Measurements from ENCODE around the gene MEGF11. TPM values are rescaled to one million over a fixed set of nuclear protein-coding genes. Genes with fewer than 3 reads are reported as not detected.
A peak's percentile ranks its signal among the peaks of the same experiment; 100 is the strongest.

Gene MEGF11
- total RNA-seq, 1 donor from 2014 or later: 0.77 TPM

DNA sequence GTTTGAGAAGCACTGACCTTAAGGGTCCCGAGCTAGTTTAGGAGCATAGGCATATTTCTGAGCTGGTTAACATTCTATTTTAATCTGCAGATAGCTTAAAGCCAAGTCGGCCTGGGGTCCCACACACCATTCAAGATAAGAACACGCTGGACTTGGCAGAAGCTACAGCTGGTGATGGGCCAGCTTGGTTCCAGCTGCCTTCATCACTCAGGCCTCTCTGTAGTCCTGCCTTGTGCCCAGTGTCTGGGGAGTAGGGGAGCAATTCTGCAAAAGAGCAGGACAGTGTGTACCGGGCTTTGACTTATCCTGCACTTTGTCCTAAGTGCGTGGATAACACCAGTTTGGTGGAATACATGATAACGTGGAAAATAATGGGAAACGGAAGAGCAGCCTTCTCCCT lies 164.5 kb downstream of the MEGF11 start:
- Mint-ChIP-seq H3K4me3 (ENCODE audit: unreplicated experiment) (no peak overlapping the region), H3K27ac (ENCODE audit: unreplicated experiment) (no peak overlapping the region), H3K36me3 (ENCODE audit: low read depth, unreplicated experiment) (no peaks in the 10 kb centered on the region), H3K4me1 (ENCODE audit: unreplicated experiment) (no peaks in the 10 kb centered on the region), H3K27me3 (ENCODE audit: unreplicated experiment) (peaks cover 1% of the 10 kb centered on the region), H3K9me3 (ENCODE audit: unreplicated experiment) (no peaks in the 10 kb centered on the region)
- TF ChIP-seq, protein P1, sequence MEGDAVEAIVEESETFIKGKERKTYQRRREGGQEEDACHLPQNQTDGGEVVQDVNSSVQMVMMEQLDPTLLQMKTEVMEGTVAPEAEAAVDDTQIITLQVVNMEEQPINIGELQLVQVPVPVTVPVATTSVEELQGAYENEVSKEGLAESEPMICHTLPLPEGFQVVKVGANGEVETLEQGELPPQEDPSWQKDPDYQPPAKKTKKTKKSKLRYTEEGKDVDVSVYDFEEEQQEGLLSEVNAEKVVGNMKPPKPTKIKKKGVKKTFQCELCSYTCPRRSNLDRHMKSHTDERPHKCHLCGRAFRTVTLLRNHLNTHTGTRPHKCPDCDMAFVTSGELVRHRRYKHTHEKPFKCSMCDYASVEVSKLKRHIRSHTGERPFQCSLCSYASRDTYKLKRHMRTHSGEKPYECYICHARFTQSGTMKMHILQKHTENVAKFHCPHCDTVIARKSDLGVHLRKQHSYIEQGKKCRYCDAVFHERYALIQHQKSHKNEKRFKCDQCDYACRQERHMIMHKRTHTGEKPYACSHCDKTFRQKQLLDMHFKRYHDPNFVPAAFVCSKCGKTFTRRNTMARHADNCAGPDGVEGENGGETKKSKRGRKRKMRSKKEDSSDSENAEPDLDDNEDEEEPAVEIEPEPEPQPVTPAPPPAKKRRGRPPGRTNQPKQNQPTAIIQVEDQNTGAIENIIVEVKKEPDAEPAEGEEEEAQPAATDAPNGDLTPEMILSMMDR (IDR thresholded peaks at IDR 0.05; ENCODE audit: unreplicated experiment): no peak
- DNase-seq (ENCODE audit: low spot score): no peak

DNA sequence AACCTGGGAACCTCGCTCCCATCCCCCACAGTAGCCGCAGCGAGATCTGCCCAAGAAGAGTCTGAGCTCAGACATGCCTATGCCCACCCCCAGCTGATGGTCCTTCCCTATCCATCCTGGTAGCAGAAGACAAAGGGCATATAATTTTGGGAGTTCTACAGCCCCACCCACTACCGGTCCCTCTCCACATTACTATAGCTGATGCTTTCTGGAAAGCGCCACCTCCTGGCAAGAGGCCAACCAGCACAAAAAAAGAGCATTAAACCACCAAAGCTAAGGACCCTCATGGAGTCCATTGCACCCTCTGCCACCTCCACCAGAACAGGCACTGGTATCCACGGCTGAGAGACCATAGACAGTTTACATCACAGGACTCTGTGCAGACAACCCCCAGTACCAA lies 168.4 kb downstream of the MEGF11 start:
- H3K36me3 Mint-ChIP-seq (ENCODE audit: low read depth, unreplicated experiment): no peaks in the 10 kb centered on the region
- no peak overlapping the region for H3K4me3 Mint-ChIP-seq (ENCODE audit: unreplicated experiment)
- no peaks in the 10 kb centered on the region for H3K9me3 Mint-ChIP-seq (ENCODE audit: unreplicated experiment)
- DNase-seq (ENCODE audit: low spot score): peak; percentile 46
- TF ChIP-seq, protein P1 (IDR thresholded peaks at IDR 0.05; ENCODE audit: unreplicated experiment): peak; percentile 45
- H3K27me3 Mint-ChIP-seq (ENCODE audit: unreplicated experiment): peaks cover 4% of the 10 kb centered on the region
- H3K27ac Mint-ChIP-seq (ENCODE audit: unreplicated experiment): no peak overlapping the region
- H3K4me1 Mint-ChIP-seq (ENCODE audit: unreplicated experiment): no peaks in the 10 kb centered on the region

DNA sequence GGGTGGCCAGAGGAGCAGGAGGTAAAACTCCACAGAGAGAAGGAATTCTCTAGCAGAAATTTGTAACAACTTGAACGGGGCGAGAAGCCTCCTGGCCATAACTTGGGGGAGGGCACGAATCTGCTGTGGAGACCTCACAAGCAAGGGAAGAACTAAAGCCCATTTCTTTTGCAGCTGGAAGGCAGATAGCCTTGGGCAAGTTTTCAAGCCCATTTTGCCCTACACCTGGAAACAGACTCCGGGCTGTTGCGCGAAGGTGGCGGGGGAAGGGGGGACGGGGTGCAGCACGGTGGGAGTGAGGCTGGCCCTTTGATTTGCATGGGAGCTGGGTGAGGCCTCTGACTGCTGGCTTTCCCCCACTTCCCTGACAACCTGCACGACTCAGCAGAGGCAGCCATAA lies 168.8 kb downstream of the MEGF11 start:
- no peaks in the 10 kb centered on the region for H3K36me3 Mint-ChIP-seq (ENCODE audit: low read depth, unreplicated experiment)

DNA sequence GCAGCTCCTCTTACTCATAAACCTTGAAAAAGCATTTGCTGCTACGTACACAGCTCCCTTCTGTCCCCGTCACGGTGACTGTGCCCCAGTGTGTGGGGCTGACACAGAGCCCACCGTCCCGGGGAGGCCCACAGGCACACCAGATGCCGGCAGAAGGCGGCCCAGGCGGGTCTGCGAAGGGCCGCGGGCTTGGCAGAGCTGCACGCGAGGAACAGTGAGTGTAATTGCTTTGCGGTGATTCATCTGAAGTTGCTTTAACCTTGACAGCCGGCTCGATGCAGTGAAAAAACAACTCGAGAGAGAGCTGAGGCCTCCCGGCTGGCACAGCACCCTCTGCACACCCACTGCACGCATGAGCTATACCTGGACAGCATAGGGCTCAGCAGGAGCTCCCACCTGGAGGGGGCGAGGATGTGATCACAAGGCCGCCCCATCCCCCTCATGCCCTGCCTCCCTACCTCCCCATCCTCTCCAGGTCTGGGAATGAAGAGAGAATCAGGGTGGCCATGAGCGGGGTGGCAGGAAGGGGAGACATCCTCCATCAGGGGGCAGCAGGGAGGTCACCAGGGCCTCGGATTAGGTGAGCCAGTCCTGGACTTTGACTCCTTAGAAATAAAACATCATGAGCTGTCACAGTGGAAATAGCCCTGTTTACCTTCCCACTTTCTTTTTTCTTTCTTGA lies 172.7 kb downstream of the MEGF11 start:
- TF ChIP-seq, protein P1 (IDR thresholded peaks at IDR 0.05; ENCODE audit: unreplicated experiment): no peak
- no peaks in the 10 kb centered on the region for H3K9me3 Mint-ChIP-seq (ENCODE audit: unreplicated experiment)
- H3K27me3 Mint-ChIP-seq (ENCODE audit: unreplicated experiment): peaks cover 7% of the 10 kb centered on the region
- no peak overlapping the region for H3K27ac Mint-ChIP-seq (ENCODE audit: unreplicated experiment)
- DNase-seq (ENCODE audit: low spot score): peak; percentile 36
- no peaks in the 10 kb centered on the region for H3K36me3 Mint-ChIP-seq (ENCODE audit: low read depth, unreplicated experiment)
- H3K4me3 Mint-ChIP-seq (ENCODE audit: unreplicated experiment): no peak overlapping the region
- no peaks in the 10 kb centered on the region for H3K4me1 Mint-ChIP-seq (ENCODE audit: unreplicated experiment)

More for the DNA sequence above, 168.8 kb downstream of the MEGF11 start:
- peaks cover 4% of the 10 kb centered on the region for H3K27me3 Mint-ChIP-seq (ENCODE audit: unreplicated experiment)
- no peak overlapping the region for H3K27ac Mint-ChIP-seq (ENCODE audit: unreplicated experiment)
- H3K4me3 Mint-ChIP-seq (ENCODE audit: unreplicated experiment): no peak overlapping the region
- H3K9me3 Mint-ChIP-seq (ENCODE audit: unreplicated experiment): no peaks in the 10 kb centered on the region
- TF ChIP-seq, protein P1 (IDR thresholded peaks at IDR 0.05; ENCODE audit: unreplicated experiment): no peak
- DNase-seq (ENCODE audit: low spot score): no peak
- no peaks in the 10 kb centered on the region for H3K4me1 Mint-ChIP-seq (ENCODE audit: unreplicated experiment)

DNA sequence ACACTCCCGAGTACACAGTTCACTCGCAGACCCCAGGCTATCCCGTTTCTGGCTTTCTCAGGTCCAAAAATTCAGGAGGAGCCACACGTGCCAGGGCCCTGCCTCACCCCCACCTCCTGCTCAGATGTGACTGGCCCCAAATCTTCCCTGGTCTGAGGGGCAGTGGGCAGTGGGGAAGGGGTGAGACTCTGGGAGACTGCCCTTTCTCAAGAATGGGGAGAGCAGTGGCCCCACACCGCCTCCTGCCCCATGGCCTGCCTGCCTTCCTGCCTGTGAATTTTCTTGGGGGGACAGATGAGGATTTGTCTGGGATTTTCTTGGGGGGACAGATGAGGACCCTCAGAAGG lies 174.6 kb downstream of the MEGF11 start:
- Mint-ChIP-seq H3K27me3 (ENCODE audit: unreplicated experiment) (peaks cover 8% of the 10 kb centered on the region), H3K9me3 (ENCODE audit: unreplicated experiment) (no peaks in the 10 kb centered on the region), H3K36me3 (ENCODE audit: low read depth, unreplicated experiment) (no peaks in the 10 kb centered on the region), H3K4me3 (ENCODE audit: unreplicated experiment) (no peak overlapping the region), H3K4me1 (ENCODE audit: unreplicated experiment) (no peaks in the 10 kb centered on the region), H3K27ac (ENCODE audit: unreplicated experiment) (no peak overlapping the region)
- TF ChIP-seq, protein P1 (IDR thresholded peaks at IDR 0.05; ENCODE audit: unreplicated experiment): no peak
- DNase-seq (ENCODE audit: low spot score): no peak
